Measurements from ENCODE around the gene LRP1.
A peak's percentile ranks its signal among the peaks of the same experiment; 100 is the strongest.

Gene LRP1

GRCh38 chr12:57198329-57198728 is 70.0 kb downstream of the LRP1 start:
- DNase-seq = no peak

GRCh38 chr12:57199191-57199590 is 70.9 kb downstream of the LRP1 start:
- no peak for DNase-seq

- no peak for DNase-seq
Observed at GRCh38 chr12:57200497-57200896, 72.2 kb downstream of the LRP1 start.

- DNase-seq = no peak
Observed at GRCh38 chr12:57201219-57201618, 72.9 kb downstream of the LRP1 start.

GRCh38 chr12:57201631-57202030 is 73.3 kb downstream of the LRP1 start:
- DNase-seq = no peak

GRCh38 chr12:57202321-57202720 is 74.0 kb downstream of the LRP1 start:
- DNase-seq = no peak

- no peak for DNase-seq
Observed at GRCh38 chr12:57203201-57203600, 74.9 kb downstream of the LRP1 start.

- no peak for DNase-seq
Observed at GRCh38 chr12:57203791-57204190, 75.5 kb downstream of the LRP1 start.

- no peak for DNase-seq
Observed at GRCh38 chr12:57204454-57204853, 76.2 kb downstream of the LRP1 start.

- DNase-seq = no peak
Observed at GRCh38 chr12:57205186-57205585, 76.9 kb downstream of the LRP1 start.

- DNase-seq = no peak
Observed at GRCh38 chr12:57205931-57206330, 77.6 kb downstream of the LRP1 start.

- DNase-seq = no peak
Observed at GRCh38 chr12:57207731-57208630, 79.7 kb downstream of the LRP1 start.

GRCh38 chr12:57208631-57209282 is 80.5 kb downstream of the LRP1 start:
- DNase-seq = no peak

- no peak for DNase-seq
Observed at GRCh38 chr12:57209916-57210315, 81.6 kb downstream of the LRP1 start.

- no peak for DNase-seq
Observed at GRCh38 chr12:57210461-57210860, 82.2 kb downstream of the LRP1 start.

GRCh38 chr12:57210926-57211692 is 82.8 kb downstream of the LRP1 start:
- DNase-seq = no peak

- DNase-seq = no peak
Observed at GRCh38 chr12:57211791-57212700, 83.8 kb downstream of the LRP1 start.

GRCh38 chr12:57212701-57213057 is 84.4 kb downstream of the LRP1 start:
- DNase-seq = no peak

GRCh38 chr12:57213058-57213715 is 84.9 kb downstream of the LRP1 start:
- DNase-seq = peak; percentile 65

GRCh38 chr12:57213763-57214397 is 85.6 kb downstream of the LRP1 start:
- DNase-seq = no peak

- peak; percentile 56 for DNase-seq
Observed at GRCh38 chr12:57214398-57214781, 86.1 kb downstream of the LRP1 start.

GRCh38 chr12:57215065-57215464 is 86.8 kb downstream of the LRP1 start:
- no peak for DNase-seq

Measured in NCI-H226 (cell line).